Type B pancreatic cell (in vitro differentiated cells): ENCODE results near the gene FAAP20. TPM values are rescaled to one million over a fixed set of nuclear protein-coding genes. Genes with fewer than 3 reads are reported as not detected.

Source experiments
- DNase-seq: peaks from one replicate; pipeline ENCODE4 v3.0.0; 2021; ENCODE audit warnings: mixed read lengths; ENCODE audit not compliant: unreplicated experiment; ENCODE audit errors: extremely low spot score
- H3K27ac Mint-ChIP-seq: 2 replicates; pipeline ENCODE4 v1.8.0; 2021; ENCODE audit warnings: mild to moderate bottlenecking, mixed read lengths
- H3K27me3 Mint-ChIP-seq: 2 replicates; pipeline ENCODE4 v1.8.0; 2021; ENCODE audit warnings: mixed read lengths
- H3K36me3 Mint-ChIP-seq: 2 replicates; pipeline ENCODE4 v1.8.0; 2021; ENCODE audit warnings: mixed read lengths
- H3K4me1 Mint-ChIP-seq: one replicate; pipeline ENCODE4 v1.8.0; 2021; ENCODE audit warnings: mixed read lengths; ENCODE audit not compliant: unreplicated experiment
- H3K4me3 Mint-ChIP-seq: 2 replicates; pipeline ENCODE4 v1.8.0; 2021; ENCODE audit warnings: mild to moderate bottlenecking, mixed read lengths
- H3K9me3 Mint-ChIP-seq: 2 replicates; pipeline ENCODE4 v1.8.0; 2021; ENCODE audit warnings: mixed read lengths
- long read RNA-seq: library from polyadenylated mRNA; unstranded; transcript quantifications from one replicate; pipeline ENCODE4 v2.0.0, GENCODE V29; 2020
- total RNA-seq: library from RNA; stranded (reverse); gene quantifications from 2 replicates; pipeline ENCODE4 v1.2.1, GENCODE V29; 2021; ENCODE audit warnings: low replicate concordance
- TF ChIP-seq, protein P1 (sequence below): fragments of 200-600 bp; sonication (generic); conservative IDR thresholded peaks from 2 replicates; pipeline ENCODE4 v1.5.0; 2021; ENCODE audit warnings: antibody characterized with exemption, mild to moderate bottlenecking

The FAAP20 gene
- total RNA-seq: 45.8 and 73.8 TPM in 2 replicates
- long read RNA-seq: 0 reads

DNA sequence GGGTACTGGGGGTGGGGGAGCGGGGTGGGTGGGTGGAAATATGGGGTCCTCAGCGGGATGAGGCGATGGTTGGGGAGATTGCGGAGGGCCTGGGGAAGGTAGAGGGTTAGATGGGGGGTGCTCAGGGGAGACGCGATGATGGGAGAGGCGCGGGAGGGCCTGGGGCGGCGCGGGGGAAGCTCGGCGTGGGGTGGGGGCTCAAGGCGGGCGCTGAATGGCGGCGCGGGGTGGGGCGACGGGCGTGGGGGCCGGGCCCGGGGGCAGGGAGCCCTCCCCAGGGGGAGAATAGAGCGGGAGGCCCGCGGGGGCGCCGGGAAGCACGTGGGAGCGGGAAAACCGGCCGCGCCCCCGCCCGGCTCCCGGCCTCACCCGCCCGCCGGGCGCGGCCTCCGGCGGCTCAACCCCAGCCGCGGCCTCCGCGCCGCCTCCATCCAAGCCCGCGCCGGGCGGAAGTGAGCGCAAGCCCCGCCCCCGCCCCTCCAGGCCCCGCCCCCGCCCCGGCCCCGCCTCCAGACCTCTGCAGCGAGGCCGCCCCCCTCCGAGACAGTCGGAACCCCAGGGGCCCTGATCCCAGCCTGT lies at the start of gene FAAP20:
TSS of gene FAAP20 (minus strand) at position 454 of the 579 bp plus-strand sequence. CDS start at position 431, 23 bp downstream.
- Mint-ChIP-seq H3K27me3 (no peaks in the 10 kb centered on the region), H3K36me3 (no peaks in the 10 kb centered on the region), H3K4me3 (peak within 1 kb of the TSS; percentile 91), H3K4me1 (peaks cover 11% of the 10 kb centered on the region), H3K9me3 (no peaks in the 10 kb centered on the region), H3K27ac (peak within 1 kb of the TSS; percentile 81)
- TF ChIP-seq, protein P1, sequence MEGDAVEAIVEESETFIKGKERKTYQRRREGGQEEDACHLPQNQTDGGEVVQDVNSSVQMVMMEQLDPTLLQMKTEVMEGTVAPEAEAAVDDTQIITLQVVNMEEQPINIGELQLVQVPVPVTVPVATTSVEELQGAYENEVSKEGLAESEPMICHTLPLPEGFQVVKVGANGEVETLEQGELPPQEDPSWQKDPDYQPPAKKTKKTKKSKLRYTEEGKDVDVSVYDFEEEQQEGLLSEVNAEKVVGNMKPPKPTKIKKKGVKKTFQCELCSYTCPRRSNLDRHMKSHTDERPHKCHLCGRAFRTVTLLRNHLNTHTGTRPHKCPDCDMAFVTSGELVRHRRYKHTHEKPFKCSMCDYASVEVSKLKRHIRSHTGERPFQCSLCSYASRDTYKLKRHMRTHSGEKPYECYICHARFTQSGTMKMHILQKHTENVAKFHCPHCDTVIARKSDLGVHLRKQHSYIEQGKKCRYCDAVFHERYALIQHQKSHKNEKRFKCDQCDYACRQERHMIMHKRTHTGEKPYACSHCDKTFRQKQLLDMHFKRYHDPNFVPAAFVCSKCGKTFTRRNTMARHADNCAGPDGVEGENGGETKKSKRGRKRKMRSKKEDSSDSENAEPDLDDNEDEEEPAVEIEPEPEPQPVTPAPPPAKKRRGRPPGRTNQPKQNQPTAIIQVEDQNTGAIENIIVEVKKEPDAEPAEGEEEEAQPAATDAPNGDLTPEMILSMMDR: no peak
- DNase-seq: no peak

- no peaks in the 10 kb centered on the region for H3K27me3 Mint-ChIP-seq
- H3K9me3 Mint-ChIP-seq: no peaks in the 10 kb centered on the region
- TF ChIP-seq, protein P1: no peak
- peaks cover 48% of the 10 kb centered on the region for H3K4me1 Mint-ChIP-seq
- no peak for DNase-seq
- no peak overlapping the region for H3K4me3 Mint-ChIP-seq
- peaks cover 12% of the 10 kb centered on the region for H3K36me3 Mint-ChIP-seq
- H3K27ac Mint-ChIP-seq: no peak overlapping the region
Measured at GRCh38 chr1:2242814-2243725, 48.5 kb upstream of the FAAP20 start.

- DNase-seq: no peak
- Mint-ChIP-seq H3K27ac (peak overlapping the region; percentile 44), H3K4me3 (no peak overlapping the region), H3K9me3 (no peaks in the 10 kb centered on the region), H3K36me3 (peaks cover 12% of the 10 kb centered on the region), H3K4me1 (peaks cover 49% of the 10 kb centered on the region), H3K27me3 (no peaks in the 10 kb centered on the region)
- TF ChIP-seq, protein P1: no peak
Measured at GRCh38 chr1:2241820-2242219, 47.2 kb upstream of the FAAP20 start.

DNA sequence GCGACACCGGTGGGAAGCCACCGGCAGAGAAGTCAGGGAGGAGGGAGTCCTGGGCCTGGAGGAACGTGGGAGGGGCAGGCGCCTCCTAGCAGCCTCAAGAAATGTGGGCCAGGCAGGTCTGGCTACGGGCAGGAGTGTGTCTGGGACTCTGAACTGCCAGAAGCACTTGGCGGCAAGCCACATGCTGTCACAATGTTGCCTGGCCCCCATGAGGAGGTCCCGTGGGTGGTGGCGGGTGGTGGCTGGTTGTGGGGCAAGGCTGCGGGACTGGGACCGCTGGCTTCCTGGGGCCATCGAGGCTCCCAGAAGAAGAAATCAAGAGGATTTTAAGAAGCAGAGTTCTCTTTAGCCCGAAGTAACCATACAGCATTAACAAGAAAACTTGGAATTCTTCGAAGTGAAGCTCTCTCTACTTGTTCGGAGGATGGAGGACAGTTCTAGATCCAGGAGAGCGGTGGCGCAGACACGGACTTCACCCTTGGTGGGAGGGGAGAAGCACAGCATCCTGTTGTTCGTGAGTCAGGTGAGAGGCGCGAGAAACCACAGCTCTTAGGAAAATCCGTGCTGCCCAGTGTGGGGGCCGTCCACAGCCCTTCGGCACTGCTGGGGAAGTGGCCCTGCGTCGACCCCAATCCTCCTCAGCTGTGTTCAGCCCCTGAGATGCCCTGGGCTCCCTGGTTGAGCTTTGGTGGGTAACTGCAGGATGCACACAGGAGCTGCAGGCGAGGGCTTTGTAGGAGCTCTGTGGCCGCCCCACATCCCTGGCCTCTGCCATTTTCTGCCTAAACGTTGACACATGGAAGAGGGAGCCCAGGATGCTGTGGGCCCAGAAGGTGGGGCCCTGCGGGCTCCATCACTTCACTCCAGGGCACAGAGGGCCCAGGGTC lies 45.9 kb upstream of the FAAP20 start:
- DNase-seq: no peak
- no peaks in the 10 kb centered on the region for H3K27me3 Mint-ChIP-seq
- H3K27ac Mint-ChIP-seq: peak overlapping the region; percentile 83
- TF ChIP-seq, protein P1: no peak
- peaks cover 46% of the 10 kb centered on the region for H3K4me1 Mint-ChIP-seq
- H3K36me3 Mint-ChIP-seq: peaks cover 12% of the 10 kb centered on the region
- peak overlapping the region; percentile 63 for H3K4me3 Mint-ChIP-seq
- no peaks in the 10 kb centered on the region for H3K9me3 Mint-ChIP-seq

- TF ChIP-seq, protein P1: no peak
- DNase-seq: no peak
- H3K27me3 Mint-ChIP-seq: no peaks in the 10 kb centered on the region
- H3K9me3 Mint-ChIP-seq: no peaks in the 10 kb centered on the region
- peak overlapping the region; percentile 83 for H3K27ac Mint-ChIP-seq
- H3K4me1 Mint-ChIP-seq: peaks cover 45% of the 10 kb centered on the region
- H3K36me3 Mint-ChIP-seq: peaks cover 12% of the 10 kb centered on the region
- peak overlapping the region; percentile 35 for H3K4me3 Mint-ChIP-seq
Measured at GRCh38 chr1:2239384-2239985, 44.9 kb upstream of the FAAP20 start.
